K562 (cell line): ENCODE measurements around the gene PPP1R14D. TPM values are rescaled to one million over a fixed set of nuclear protein-coding genes. Genes with fewer than 3 reads are reported as not detected.

Experiments used
- CREM ChIP-seq: IDR thresholded peaks from 2 replicates; pipeline ENCODE4 v1.6.1; 2014; ENCODE audit warnings: antibody characterized with exemption, low read depth
- CSDE1 ChIP-seq, 2 experiments: fragments of 450-650 bp; IDR thresholded peaks; 2 replicates each; pipeline ENCODE4 v1.6.1; 2016; ENCODE audit warnings: mild to moderate bottlenecking in 1 of 2
- ESRRB ChIP-seq: fragments of 250-450 bp; sonication (Bioruptor Pico); IDR thresholded peaks from 2 replicates; pipeline ENCODE4 v1.5.0; 2020; ENCODE audit warnings: mild to moderate bottlenecking, moderate library complexity, borderline replicate concordance
- GABPB1 ChIP-seq: sonication (generic); formaldehyde crosslinking; IDR thresholded peaks from 2 replicates; pipeline ENCODE4 v1.8.0; 2022; ENCODE audit warnings: mild to moderate bottlenecking, missing genetic modification reagents
- HBP1 ChIP-seq: fragments of 450-650 bp; formaldehyde crosslinking; IDR thresholded peaks from 2 replicates; pipeline ENCODE4 v1.4.0; 2022; ENCODE audit warnings: missing genetic modification characterization
- HMGN3 ChIP-seq: IDR thresholded peaks from 2 replicates; pipeline ENCODE4 v1.6.1; 2011; ENCODE audit warnings: borderline replicate concordance, low read depth, mild to moderate bottlenecking, mixed read lengths, low read length; ENCODE audit not compliant: insufficient read length; ENCODE audit errors: extremely low read depth
- MBD1 ChIP-seq: fragments of 250-450 bp; sonication (Bioruptor Pico); IDR thresholded peaks from 2 replicates; pipeline ENCODE4 v1.8.0; 2022; ENCODE audit warnings: inconsistent platforms
- MIER1 ChIP-seq: fragments of 450-650 bp; IDR thresholded peaks from 2 replicates; pipeline ENCODE4 v1.6.1; 2016; ENCODE audit warnings: antibody characterized with exemption, mild to moderate bottlenecking, low read depth
- NBN ChIP-seq: fragments of 450-650 bp; IDR thresholded peaks from 2 replicates; pipeline ENCODE4 v1.6.1; 2016; ENCODE audit warnings: low read depth, mild to moderate bottlenecking
- NCOA4 ChIP-seq: fragments of 450-650 bp; IDR thresholded peaks from 2 replicates; pipeline ENCODE4 v1.6.1; 2018; ENCODE audit warnings: mild to moderate bottlenecking; ENCODE audit not compliant: partially characterized antibody
- NFXL1 ChIP-seq: fragments of 450-650 bp; formaldehyde crosslinking; IDR thresholded peaks from 2 replicates; pipeline ENCODE4 v1.4.0; 2021; ENCODE audit warnings: mild to moderate bottlenecking
- POLR2G ChIP-seq: fragments of 200-400 bp; formaldehyde crosslinking; IDR thresholded peaks from 2 replicates; pipeline ENCODE4 v1.6.1; 2017; ENCODE audit warnings: low read depth, mild to moderate bottlenecking, antibody characterized with exemption, low read length, moderate library complexity
- RERE ChIP-seq: sonication (generic); formaldehyde crosslinking; IDR thresholded peaks from 2 replicates; pipeline ENCODE4 v1.8.0; 2023; ENCODE audit warnings: missing genetic modification reagents, mild to moderate bottlenecking, borderline replicate concordance
- TCFL5 ChIP-seq: fragments of 250-450 bp; sonication (Bioruptor Pico); conservative IDR thresholded peaks from 2 replicates; pipeline ENCODE4 v1.6.1; 2021; ENCODE audit warnings: mild to moderate bottlenecking, moderate library complexity, matching md5 sums
- ZBTB1 ChIP-seq: sonication (generic); formaldehyde crosslinking; IDR thresholded peaks from 2 replicates; pipeline ENCODE4 v1.8.1; 2023; ENCODE audit warnings: missing genetic modification reagents, low read depth, mild to moderate bottlenecking, borderline replicate concordance
- ZNF143 ChIP-seq: sonication (generic); formaldehyde crosslinking; IDR thresholded peaks from 2 replicates; pipeline ENCODE4 v1.9.0; 2022; ENCODE audit warnings: mild to moderate bottlenecking, missing genetic modification reagents
- polyA plus RNA-seq, 8 experiments: library from polyadenylated mRNA; depleted of rRNA in 4 of 8; stranded (reverse) in 5 of 8; unstranded in 3 of 8; fragments of >200 nt; fragmentation: Nextera tagmentation in 2 of 8; fragmentation: Illumina TruSeq in 1 of 8; extraction: Ambion mirVana in 2 of 8; extraction: Trizol in 1 of 8; gene quantifications; 2 replicates each; pipeline versions ENCODE4 v1.2.1 to v1.2.3, GENCODE V29; 2011 to 2014; ENCODE audit warnings: inconsistent platforms in 1 of 8, missing spikeins in 1 of 8
- total RNA-seq, 7 experiments: library from RNA; depleted of rRNA in 6 of 7; stranded (reverse); fragments of >200 nt in 6 of 7; fragmentation: Illumina TruSeq in 2 of 7; extraction: Trizol in 2 of 7; gene quantifications; 2 replicates each; pipeline versions ENCODE4 v1.2.1 to v1.2.3, GENCODE V29; 2011 to 2021; ENCODE audit warnings: low replicate concordance in 1 of 7
- TF ChIP-seq, protein P1 (sequence below): sonication (generic); formaldehyde crosslinking; IDR thresholded peaks from 2 replicates; pipeline ENCODE4 v1.8.1; 2023; ENCODE audit warnings: mild to moderate bottlenecking, missing genetic modification reagents

PPP1R14D gene
- total and polyA plus RNA-seq, 9 of the 15 experiments (the other 6 are each of a cell fraction or from before 2014, with no cell fraction given) = 0.11 to 0.18 TPM; not detected in 7

GRCh38 chr15:40857601-40858341, 29.3 kb upstream of the PPP1R14D start (continued):
- TF ChIP-seq, protein P1, sequence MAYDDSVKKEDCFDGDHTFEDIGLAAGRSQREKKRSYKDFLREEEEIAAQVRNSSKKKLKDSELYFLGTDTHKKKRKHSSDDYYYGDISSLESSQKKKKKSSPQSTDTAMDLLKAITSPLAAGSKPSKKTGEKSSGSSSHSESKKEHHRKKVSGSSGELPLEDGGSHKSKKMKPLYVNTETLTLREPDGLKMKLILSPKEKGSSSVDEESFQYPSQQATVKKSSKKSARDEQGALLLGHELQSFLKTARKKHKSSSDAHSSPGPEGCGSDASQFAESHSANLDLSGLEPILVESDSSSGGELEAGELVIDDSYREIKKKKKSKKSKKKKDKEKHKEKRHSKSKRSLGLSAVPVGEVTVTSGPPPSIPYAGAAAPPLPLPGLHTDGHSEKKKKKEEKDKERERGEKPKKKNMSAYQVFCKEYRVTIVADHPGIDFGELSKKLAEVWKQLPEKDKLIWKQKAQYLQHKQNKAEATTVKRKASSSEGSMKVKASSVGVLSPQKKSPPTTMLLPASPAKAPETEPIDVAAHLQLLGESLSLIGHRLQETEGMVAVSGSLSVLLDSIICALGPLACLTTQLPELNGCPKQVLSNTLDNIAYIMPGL (CRISPR knock-in tag) = no peak
- no peak for TF ChIP-seq HMGN3
- no peak for TF ChIP-seq NBN
- no peak for TF ChIP-seq ZNF143 (CRISPR knock-in tag)
- TF ChIP-seq MBD1 = no peak
- TF ChIP-seq GABPB1 = no peak
- TF ChIP-seq RERE (CRISPR knock-in tag) = no peak
- TF ChIP-seq ESRRB (CRISPR knock-in tag) = no peak
- TF ChIP-seq HBP1 (CRISPR knock-in tag) = no peak
- TF ChIP-seq MIER1 = no peak
- no peak for TF ChIP-seq NCOA4
- no peak for TF ChIP-seq TCFL5
- TF ChIP-seq POLR2G = no peak
- no peak for TF ChIP-seq NFXL1 (CRISPR knock-in tag)
- no peak for TF ChIP-seq ZBTB1
- TF ChIP-seq CSDE1 (IDR thresholded peaks at IDR 0.05) = no peak
- TF ChIP-seq CREM = peak; percentile 40
